GM20000 (cell line): ENCODE results near the gene KRTAP4-8.
A peak's percentile ranks its signal among the peaks of the same experiment; 100 is the strongest.
"Not testable (repeated sequence)": the region's sequence is repeated elsewhere in the genome, so short reads cannot be mapped to it uniquely, and the experiment has no call there.

Experiments used
- DNase-seq: peaks from one replicate; pipeline ENCODE4 v3.0.0; 2012; ENCODE audit warnings: low spot score
- TF ChIP-seq, protein P1 (sequence below): IDR thresholded peaks from 2 replicates; pipeline ENCODE4 v1.5.1; 2012; ENCODE audit warnings: mild to moderate bottlenecking, control low read depth; ENCODE audit errors: extremely low read depth, missing control alignments

Gene KRTAP4-8

GRCh38 chr17:41131979-41132378 is 34.0 kb upstream of the KRTAP4-8 start:
- TF ChIP-seq, protein P1, sequence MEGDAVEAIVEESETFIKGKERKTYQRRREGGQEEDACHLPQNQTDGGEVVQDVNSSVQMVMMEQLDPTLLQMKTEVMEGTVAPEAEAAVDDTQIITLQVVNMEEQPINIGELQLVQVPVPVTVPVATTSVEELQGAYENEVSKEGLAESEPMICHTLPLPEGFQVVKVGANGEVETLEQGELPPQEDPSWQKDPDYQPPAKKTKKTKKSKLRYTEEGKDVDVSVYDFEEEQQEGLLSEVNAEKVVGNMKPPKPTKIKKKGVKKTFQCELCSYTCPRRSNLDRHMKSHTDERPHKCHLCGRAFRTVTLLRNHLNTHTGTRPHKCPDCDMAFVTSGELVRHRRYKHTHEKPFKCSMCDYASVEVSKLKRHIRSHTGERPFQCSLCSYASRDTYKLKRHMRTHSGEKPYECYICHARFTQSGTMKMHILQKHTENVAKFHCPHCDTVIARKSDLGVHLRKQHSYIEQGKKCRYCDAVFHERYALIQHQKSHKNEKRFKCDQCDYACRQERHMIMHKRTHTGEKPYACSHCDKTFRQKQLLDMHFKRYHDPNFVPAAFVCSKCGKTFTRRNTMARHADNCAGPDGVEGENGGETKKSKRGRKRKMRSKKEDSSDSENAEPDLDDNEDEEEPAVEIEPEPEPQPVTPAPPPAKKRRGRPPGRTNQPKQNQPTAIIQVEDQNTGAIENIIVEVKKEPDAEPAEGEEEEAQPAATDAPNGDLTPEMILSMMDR = no peak
- DNase-seq = peak; percentile 25

DNA sequence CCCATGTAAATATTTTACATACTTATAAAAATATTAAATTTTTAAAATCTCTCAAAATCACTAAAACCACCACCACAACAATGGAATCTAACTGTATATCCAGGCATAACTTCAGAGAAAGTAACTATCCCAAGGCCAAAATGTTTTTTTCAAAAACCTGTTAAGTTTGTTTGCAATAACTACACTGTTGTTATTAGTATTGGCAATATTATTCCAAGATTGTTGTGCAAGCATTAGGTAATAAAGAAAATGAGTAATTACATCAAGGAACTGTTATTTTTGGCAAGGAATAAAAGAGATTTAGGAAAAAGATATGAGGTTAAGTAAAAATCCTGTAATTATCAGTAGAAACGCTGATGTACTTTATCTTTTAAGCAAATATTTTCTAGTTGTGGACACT is 29.4 kb upstream of the KRTAP4-8 start:
- TF ChIP-seq, protein P1 = no peak
- DNase-seq = no peak

DNA sequence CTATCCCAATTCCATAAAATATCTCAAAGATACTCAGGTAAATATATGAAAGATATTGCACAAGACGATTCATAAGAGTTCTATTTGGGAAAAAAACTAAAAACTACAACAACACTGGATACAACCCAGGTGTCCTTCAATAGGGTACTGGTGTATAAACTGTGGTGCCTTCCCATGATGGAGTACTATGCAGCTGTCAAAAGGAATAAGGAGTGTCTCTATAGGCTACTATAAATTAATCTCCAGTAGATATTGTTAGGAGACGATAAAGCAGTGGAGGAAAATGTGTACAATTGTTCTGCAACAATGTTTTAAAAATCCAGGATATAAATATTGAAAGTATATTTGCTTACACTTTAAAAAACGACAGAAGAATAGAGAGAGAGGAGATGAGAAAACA is 28.5 kb upstream of the KRTAP4-8 start:
- DNase-seq = no peak

GRCh38 chr17:41125064-41125463 is 27.1 kb upstream of the KRTAP4-8 start:
- DNase-seq = no peak
- TF ChIP-seq, protein P1 = no peak

More for the DNA sequence above, 28.5 kb upstream of the KRTAP4-8 start:
- TF ChIP-seq, protein P1 = no peak

GRCh38 chr17:41123991-41124371 is 26.0 kb upstream of the KRTAP4-8 start, which contains the start of gene KRTAP4-12:
KRTAP4-12 (minus strand) TSS chr17:41124182; CDS start chr17:41124122, 60 bp downstream.
- not testable (repeated sequence) for DNase-seq

GRCh38 chr17:41123292-41123990 is 25.5 kb upstream of the KRTAP4-8 start:
- DNase-seq = not testable (repeated sequence)

DNA sequence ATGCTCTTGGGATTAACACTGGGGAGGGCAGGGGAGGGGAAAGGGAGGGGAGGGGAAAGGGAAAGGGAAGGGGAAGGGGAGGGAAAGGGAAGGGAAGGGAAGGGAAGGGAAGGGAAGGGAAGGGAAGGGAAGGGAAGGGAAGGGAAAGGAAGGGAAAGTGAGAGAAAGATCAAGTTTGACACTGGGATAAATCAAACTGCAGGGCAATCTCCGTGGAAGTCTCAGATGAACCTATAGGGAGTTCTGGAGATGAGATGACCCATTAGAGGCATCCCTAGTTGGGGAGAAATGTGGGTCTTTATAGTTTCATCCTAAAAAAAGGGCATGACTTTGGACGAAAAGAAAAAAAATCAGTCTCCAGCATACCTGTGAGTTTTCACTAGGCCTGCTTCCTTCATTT is 23.8 kb upstream of the KRTAP4-8 start:
- DNase-seq = no peak
- TF ChIP-seq, protein P1 = no peak

- not testable (repeated sequence) for DNase-seq
Observed at GRCh38 chr17:41119696-41120690, 22.1 kb upstream of the KRTAP4-8 start.

GRCh38 chr17:41118721-41119120 is 20.8 kb upstream of the KRTAP4-8 start:
- TF ChIP-seq, protein P1 = no peak
- no peak for DNase-seq

DNA sequence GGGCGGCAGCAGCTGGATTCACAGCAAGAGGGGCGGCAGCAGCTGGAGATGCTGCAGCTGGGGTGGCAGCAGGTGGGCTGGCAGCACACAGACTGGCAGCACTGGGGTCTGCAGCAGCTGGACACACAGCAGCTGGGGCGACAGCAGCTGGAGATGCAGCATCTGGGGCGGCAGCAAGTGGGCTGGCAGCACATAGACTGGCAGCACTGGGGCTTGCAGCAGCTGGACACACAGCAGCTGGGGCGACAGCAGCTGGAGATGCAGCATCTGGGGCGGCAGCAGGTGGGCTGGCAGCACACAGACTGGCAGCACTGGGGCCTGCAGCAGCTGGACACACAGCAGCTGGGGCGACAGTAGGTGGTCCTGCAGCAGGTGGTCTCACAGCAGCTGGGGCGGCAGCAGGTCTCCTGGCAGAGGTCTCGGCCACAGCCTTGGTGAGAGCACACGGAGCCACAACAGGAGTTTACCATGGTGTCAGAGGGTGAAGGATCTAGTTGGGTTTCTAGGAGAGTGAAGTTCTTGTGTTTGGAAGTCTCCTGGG is 20.0 kb upstream of the KRTAP4-8 start, which contains the start of gene KRTAP4-11:
KRTAP4-11 (minus strand) TSS at position 528 of the 541 bp plus-strand sequence; CDS start at position 470, 58 bp downstream.
- not testable (repeated sequence) for DNase-seq
